HG03378 (cell line): ENCODE measurements around the gene SEM1.
"Not testable (repeated sequence)": the region's sequence is repeated elsewhere in the genome, so short reads cannot be mapped to it uniquely, and the experiment has no call there.

Experiments used
- ATAC-seq: cut with Tn5 transposase; IDR thresholded peaks from one replicate; pipeline ENCODE4 v1.9.1; 2021; ENCODE audit warnings: mild to moderate bottlenecking, moderate library complexity; ENCODE audit not compliant: unreplicated experiment

The SEM1 gene

GRCh38 chr7:96707901-96708774 lies 1.5 kb downstream of the SEM1 start:
- no peak for ATAC-seq

DNA sequence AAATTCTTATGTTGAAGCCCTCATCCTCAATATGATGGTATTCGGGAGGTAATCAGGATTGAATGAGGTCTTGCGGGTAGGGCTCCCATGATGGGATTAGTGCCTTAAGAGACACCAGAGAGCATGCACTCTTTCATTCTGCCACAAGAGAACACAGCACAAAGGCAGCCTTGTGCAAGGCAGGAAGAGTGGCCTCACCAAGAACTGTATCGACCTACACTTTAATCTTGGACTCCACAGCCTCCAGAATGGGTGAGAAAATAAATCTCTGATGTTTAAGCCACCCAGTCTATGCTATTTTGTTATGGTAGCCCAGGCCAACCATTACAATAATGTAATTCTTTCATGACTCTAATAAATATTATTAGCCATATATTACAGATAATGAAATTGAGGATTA lies 8.4 kb downstream of the SEM1 start:
- no peak for ATAC-seq

- no peak for ATAC-seq
These were observed 9.1 kb downstream of the SEM1 start for GRCh38 chr7:96700516-96700915.

- no peak for ATAC-seq
These were observed 10.3 kb downstream of the SEM1 start for GRCh38 chr7:96699219-96699871.

GRCh38 chr7:96698449-96698848 lies 11.2 kb downstream of the SEM1 start:
- not testable (repeated sequence) for ATAC-seq

GRCh38 chr7:96697822-96698221 lies 11.8 kb downstream of the SEM1 start:
- no peak for ATAC-seq

DNA sequence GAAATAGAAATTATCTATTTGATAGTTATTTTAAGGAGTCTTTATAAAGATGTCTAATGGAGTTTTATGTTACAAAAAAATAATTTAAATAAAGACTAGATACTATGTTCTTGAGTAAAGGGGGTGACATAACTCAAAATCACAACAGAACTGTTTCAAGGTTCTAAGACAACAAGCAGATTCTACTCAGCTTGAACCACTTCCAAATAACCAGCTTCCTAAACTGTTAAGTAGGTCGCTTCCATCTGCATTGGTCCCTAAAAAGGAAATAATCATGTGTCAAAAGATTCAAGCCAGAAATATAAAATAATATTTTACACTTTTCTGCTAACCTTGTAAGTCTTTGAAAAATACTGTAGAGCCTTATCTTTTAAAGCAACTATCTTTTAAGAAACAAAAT lies 14.1 kb downstream of the SEM1 start:
- ATAC-seq, result no peak

DNA sequence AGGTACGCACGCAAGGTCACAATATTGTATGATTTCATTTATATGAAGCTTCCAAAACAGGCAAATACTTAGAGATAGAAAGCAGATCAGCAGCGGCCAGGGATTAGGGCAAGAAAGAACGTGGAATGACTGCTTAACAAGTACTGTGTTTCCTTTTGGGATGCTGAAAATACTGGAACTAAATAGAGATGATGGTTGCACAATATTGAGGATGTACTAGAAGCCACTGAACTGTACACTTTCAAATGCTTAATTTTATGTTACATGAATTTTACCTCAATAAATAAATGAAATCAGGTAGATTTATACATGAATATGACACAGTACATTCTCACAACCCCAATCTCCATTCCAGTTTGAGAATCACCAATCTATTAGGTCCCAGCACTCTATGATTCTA lies 15.6 kb downstream of the SEM1 start:
- ATAC-seq, result no peak

- no peak for ATAC-seq
These were observed 17.9 kb downstream of the SEM1 start for GRCh38 chr7:96691702-96692101.

DNA sequence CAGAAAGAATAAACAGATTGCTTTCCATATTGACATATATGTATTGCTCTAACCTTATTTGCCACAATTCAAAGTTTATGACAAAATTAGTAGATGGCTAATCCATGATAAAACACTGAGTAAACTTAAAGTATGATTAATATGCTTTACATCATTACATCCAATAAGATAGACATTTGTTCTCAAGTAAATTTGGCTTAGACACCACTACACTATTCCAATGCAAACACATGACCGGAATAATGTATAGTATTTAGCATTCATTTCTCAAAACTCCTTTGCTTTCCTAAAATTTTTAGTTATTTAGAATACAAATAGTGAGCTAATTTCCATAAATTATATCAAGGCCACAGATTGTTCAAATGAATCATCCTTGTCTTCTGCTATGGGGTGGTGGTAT lies 20.2 kb downstream of the SEM1 start:
- no peak for ATAC-seq

DNA sequence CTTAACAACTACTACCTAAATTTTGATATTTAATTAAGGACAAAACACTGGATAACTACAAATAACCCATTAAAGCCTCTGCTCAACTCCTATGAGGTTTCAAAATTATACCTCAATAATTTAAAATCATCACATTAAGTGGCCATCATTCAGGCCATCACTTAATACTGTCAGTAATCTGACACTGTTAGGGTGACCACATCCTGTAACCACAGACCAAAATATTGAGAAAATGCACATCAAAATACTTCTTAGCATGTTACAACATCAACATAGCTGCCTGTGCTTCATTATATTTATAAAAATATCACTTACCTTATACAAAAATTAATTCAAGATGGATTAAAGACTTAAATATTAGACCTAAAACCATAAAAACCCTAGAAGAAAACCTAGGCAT lies 23.3 kb downstream of the SEM1 start:
- peak; percentile 63 for ATAC-seq

DNA sequence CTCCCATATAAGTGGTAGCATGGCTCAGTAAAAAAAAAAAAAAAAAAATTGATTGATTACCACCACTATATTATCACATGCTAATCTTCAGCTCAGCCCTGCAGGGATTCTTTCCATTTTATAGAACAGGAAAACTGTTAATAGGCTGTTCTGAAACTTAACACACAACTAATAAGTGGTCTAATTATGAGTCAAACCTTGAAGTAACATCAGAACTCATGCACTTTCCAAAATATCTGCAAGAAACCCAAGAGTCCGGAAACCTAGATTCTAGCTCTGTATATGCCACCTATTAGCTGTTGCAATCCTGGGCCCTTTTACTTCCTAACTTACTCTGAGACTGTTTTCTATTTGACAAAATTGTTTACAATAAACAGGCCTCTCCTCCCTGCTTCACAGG lies 23.9 kb downstream of the SEM1 start:
- ATAC-seq, result peak; percentile 90

DNA sequence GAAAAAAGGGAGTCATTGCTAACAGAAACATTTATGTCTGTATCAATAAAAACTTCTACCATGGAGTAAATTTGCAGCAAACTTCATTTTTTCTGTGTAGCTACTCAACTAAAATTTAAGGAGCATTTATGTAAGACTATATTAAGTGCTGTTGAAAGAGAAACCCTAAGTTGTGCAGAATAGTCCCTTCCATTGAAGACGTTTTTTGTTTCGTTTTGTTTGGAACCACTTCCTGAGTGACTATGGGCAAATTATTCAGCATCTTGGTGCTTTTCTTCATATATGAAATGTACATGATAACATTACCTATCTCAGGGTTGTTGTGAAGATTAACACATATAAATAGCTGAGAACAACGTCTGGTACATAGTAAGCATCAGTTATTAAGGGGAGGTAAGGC lies 24.3 kb downstream of the SEM1 start:
- ATAC-seq, result peak; percentile 68

- ATAC-seq, result no peak
These were observed 29.8 kb downstream of the SEM1 start for GRCh38 chr7:96679886-96680285.

DNA sequence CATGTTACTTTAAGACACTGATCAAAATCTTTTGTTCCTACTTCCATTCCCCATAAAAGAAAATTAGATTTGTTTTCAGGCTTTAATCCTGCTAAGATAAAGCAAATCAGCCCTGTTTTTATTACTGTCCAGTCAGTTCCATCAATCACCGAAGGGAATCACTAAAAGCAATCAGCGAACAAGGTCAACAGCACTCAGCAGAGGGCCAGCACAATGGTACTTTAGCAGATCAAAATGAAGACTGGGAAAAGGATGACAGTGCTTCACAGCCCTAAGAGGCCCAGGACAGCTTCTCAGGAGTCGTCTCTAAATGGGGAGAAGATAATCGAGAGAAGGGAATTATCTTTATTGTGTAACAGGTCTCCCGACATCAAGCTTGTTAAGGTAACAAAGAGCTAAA lies 32.7 kb downstream of the SEM1 start:
- no peak for ATAC-seq

GRCh38 chr7:96675548-96675947 lies 34.1 kb downstream of the SEM1 start:
- ATAC-seq, result no peak

DNA sequence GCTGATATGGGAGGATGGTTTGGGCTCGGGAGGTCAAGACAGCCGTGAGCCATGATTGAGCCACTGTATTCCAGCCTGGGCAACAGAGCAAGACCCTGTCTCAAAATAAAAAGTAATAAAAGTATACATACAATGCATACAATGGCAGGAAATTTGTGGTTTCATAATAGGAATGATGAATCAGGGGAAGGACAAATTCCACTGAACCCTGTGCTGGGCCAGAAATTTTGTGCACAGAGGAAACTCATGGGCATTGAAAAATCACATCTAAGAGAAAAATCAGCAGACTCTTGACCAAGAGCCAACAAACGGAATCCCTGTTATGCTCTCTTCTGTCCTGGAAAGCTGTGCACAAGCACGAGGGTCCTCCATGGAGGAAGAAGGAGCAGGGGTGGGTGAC lies 35.1 kb downstream of the SEM1 start:
- ATAC-seq, result no peak

DNA sequence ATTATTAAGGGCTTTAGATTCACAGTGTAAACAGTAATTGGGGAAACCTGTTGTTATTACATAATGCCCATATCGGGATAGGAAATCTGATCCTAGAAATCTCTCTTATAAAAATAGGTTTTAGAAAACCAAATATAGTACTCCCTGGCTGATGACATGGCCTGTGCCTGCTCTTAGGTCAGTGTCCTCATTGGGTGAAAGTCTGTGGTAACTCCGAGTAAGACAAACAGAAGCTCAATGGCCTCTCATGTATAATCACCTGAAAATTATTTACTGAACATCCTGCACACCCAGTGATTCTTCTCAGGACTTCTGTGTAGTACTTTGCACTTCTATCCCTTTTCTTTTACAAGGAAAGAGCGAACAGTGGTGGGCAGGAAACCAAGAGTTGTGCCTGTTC lies 37.8 kb downstream of the SEM1 start:
- no peak for ATAC-seq

DNA sequence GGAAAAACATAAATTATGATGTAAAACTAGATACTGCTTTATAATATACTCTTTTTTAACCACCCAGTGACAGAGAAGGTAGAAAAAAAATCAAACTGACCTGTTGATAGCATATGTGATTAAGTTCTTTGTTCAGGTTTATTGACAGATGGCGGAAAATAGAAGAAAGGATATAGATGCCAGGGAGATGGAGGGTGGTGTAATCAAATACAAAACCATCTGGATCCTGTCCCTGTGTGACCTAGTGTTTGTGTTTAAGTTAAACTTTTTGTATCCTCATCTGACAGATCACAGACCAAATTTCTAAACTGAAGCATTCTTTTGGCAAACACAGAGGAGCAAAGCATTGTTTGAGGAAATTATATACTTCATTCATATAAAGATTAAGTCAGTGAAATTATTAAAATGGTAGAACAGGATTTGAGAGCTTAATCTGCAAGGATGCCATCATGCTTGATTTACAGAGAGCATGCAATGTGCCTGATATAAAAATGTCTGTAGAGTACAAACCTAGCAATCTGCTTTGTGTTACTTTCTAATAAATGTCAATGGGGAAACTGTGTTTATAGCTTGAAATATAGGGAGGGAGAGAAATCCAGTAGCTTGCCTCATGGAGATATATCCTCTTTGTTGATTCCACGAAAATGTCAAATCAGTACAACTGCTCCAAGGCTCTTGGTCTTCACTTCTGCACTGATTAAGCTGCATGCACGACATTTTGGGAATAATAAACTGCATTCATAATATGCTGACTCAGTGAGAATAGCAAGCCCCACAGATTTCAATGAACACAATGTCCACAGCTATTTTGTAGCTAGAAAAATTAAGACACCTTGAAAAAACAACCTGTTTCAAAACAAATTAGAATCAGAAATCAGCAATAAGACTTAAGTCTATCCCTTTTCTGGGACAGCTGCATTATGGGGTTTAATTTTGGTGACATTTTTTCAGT lies 39.0 kb downstream of the SEM1 start:
- no peak for ATAC-seq

GRCh38 chr7:96669812-96670211 lies 39.8 kb downstream of the SEM1 start:
- ATAC-seq, result no peak

- ATAC-seq, result no peak
These were observed 42.6 kb downstream of the SEM1 start for GRCh38 chr7:96667026-96667425.
